OCI-LY3 (cell line): ENCODE measurements around the gene GULP1.

Experiments
- H2AFZ ChIP-seq: fragments of 200-600, 300-600 bp; shearing (Covaris generic); 2 replicates; pipeline ENCODE4 v1.6.0; 2014; ENCODE audit warnings: antibody characterized with exemption, low read depth, low read length
- H3K27ac ChIP-seq: fragments of 200-600, 300-600 bp; sonication (generic); 2 replicates; pipeline ENCODE4 v1.5.1; 2014; ENCODE audit warnings: mild to moderate bottlenecking, low read length, moderate library complexity, mixed read lengths
- H3K27me3 ChIP-seq: fragments of 200-600, 300-600 bp; sonication (generic); 2 replicates; pipeline ENCODE4 v1.6.1; 2014; ENCODE audit warnings: low read depth, low read length, mixed read lengths
- H3K36me3 ChIP-seq: fragments of 200-600, 300-600 bp; sonication (generic); replicated peaks from 2 replicates; pipeline ENCODE3; 2014; ENCODE audit warnings: low read depth, low read length, mixed read lengths
- H3K4me1 ChIP-seq: fragments of 300-600, 200-600 bp; sonication (generic); 2 replicates; pipeline ENCODE4 v1.6.1; 2014; ENCODE audit warnings: low read length, mixed read lengths
- H3K4me2 ChIP-seq: fragments of 200-600, 300-600 bp; sonication (generic); 2 replicates; pipeline ENCODE4 v1.6.1; 2014; ENCODE audit warnings: low read length, mixed read lengths
- H3K4me3 ChIP-seq: fragments of 300-600, 200-600 bp; sonication (generic); 2 replicates; pipeline ENCODE4 v1.5.1; 2014; ENCODE audit warnings: antibody characterized with exemption, mild to moderate bottlenecking, low read length, moderate library complexity
- H3K79me2 ChIP-seq: fragments of 300-600, 200-600 bp; shearing (Covaris generic); 2 replicates; pipeline ENCODE4 v1.6.1; 2014; ENCODE audit warnings: mild to moderate bottlenecking, low read length, mixed read lengths
- H3K9ac ChIP-seq: fragments of 300-600, 200-600 bp; shearing (Covaris generic); 2 replicates; pipeline ENCODE4 v1.6.0; 2014; ENCODE audit warnings: mild to moderate bottlenecking, low read length, moderate library complexity
- H3K9me3 ChIP-seq: fragments of 200-600, 300-600 bp; shearing (Covaris generic); 2 replicates; pipeline ENCODE4 v1.6.1; 2014; ENCODE audit warnings: low read length, mixed read lengths; ENCODE audit not compliant: insufficient read depth
- H4K20me1 ChIP-seq: fragments of 200-600, 300-600 bp; sonication (generic); 2 replicates; pipeline ENCODE4 v1.6.1; 2016; ENCODE audit warnings: low read length, mixed read lengths; ENCODE audit not compliant: insufficient read depth
- EZH2phosphoT487 ChIP-seq: fragments of 200-600 bp; shearing (Covaris generic); IDR thresholded peaks from 2 replicates; pipeline ENCODE4 v1.6.1; 2018; ENCODE audit warnings: antibody characterized with exemption, mixed run types, low read depth
- TF ChIP-seq, protein P1 (sequence below): fragments of 200-600, 300-600 bp; sonication (generic); IDR thresholded peaks from 2 replicates; pipeline ENCODE4 v1.5.1; 2014; ENCODE audit warnings: antibody characterized with exemption, low read length, low read depth

GULP1 gene

DNA sequence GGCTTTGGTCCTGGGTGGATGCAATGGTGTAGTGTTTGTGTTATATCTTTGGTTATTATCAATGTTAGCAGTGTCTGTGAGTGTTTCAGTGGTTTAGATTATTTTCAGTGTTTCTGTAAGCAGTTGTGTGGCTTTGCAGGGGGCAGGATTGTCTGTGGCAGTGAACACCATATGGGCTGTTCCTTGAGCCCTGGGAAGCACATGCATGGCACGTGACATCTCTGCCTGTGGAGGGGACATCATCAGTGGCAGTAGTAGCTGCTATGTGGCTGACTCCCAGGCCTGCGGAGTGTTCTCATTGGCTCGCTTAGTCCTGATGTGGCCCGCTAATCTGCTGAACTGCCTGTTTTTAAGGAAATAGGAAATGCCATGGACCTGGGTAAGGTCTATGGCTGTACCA, 327.5 kb downstream of the GULP1 start:
- Histone ChIP-seq H3K4me3 (no peak overlapping the region), H4K20me1 (no peaks in the 10 kb centered on the region), H3K36me3 (no peaks in the 10 kb centered on the region), H3K9ac (no peak overlapping the region), H3K79me2 (no peaks in the 10 kb centered on the region), H3K27ac (no peak overlapping the region), H2AFZ (no peak overlapping the region), H3K27me3 (no peaks in the 10 kb centered on the region), H3K9me3 (no peaks in the 10 kb centered on the region), H3K4me2 (no peak overlapping the region), H3K4me1 (no peaks in the 10 kb centered on the region)
- TF ChIP-seq, protein P1, sequence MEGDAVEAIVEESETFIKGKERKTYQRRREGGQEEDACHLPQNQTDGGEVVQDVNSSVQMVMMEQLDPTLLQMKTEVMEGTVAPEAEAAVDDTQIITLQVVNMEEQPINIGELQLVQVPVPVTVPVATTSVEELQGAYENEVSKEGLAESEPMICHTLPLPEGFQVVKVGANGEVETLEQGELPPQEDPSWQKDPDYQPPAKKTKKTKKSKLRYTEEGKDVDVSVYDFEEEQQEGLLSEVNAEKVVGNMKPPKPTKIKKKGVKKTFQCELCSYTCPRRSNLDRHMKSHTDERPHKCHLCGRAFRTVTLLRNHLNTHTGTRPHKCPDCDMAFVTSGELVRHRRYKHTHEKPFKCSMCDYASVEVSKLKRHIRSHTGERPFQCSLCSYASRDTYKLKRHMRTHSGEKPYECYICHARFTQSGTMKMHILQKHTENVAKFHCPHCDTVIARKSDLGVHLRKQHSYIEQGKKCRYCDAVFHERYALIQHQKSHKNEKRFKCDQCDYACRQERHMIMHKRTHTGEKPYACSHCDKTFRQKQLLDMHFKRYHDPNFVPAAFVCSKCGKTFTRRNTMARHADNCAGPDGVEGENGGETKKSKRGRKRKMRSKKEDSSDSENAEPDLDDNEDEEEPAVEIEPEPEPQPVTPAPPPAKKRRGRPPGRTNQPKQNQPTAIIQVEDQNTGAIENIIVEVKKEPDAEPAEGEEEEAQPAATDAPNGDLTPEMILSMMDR: no peak
- TF ChIP-seq EZH2phosphoT487: no peak

GRCh38 chr2:188620916-188621315, 329.2 kb downstream of the GULP1 start:
- Histone ChIP-seq H3K4me3 (no peak overlapping the region), H3K27me3 (no peaks in the 10 kb centered on the region), H3K4me2 (no peak overlapping the region), H3K79me2 (no peaks in the 10 kb centered on the region), H3K36me3 (no peaks in the 10 kb centered on the region), H2AFZ (no peak overlapping the region), H3K9ac (no peak overlapping the region), H3K4me1 (no peaks in the 10 kb centered on the region), H4K20me1 (no peaks in the 10 kb centered on the region), H3K9me3 (no peaks in the 10 kb centered on the region), H3K27ac (no peak overlapping the region)
- no peak for TF ChIP-seq EZH2phosphoT487
- TF ChIP-seq, protein P1: no peak

- no peaks in the 10 kb centered on the region for H4K20me1 ChIP-seq
- no peaks in the 10 kb centered on the region for H3K27me3 ChIP-seq
- no peak for TF ChIP-seq EZH2phosphoT487
- TF ChIP-seq, protein P1: no peak
- no peaks in the 10 kb centered on the region for H3K36me3 ChIP-seq
- H3K4me1 ChIP-seq: no peaks in the 10 kb centered on the region
- H3K27ac ChIP-seq: no peak overlapping the region
- H3K79me2 ChIP-seq: no peaks in the 10 kb centered on the region
- H2AFZ ChIP-seq: no peak overlapping the region
- H3K4me3 ChIP-seq: no peak overlapping the region
- H3K4me2 ChIP-seq: no peak overlapping the region
- no peak overlapping the region for H3K9ac ChIP-seq
- H3K9me3 ChIP-seq: no peaks in the 10 kb centered on the region
These were observed 331.1 kb downstream of the GULP1 start for GRCh38 chr2:188622601-188623260.

DNA sequence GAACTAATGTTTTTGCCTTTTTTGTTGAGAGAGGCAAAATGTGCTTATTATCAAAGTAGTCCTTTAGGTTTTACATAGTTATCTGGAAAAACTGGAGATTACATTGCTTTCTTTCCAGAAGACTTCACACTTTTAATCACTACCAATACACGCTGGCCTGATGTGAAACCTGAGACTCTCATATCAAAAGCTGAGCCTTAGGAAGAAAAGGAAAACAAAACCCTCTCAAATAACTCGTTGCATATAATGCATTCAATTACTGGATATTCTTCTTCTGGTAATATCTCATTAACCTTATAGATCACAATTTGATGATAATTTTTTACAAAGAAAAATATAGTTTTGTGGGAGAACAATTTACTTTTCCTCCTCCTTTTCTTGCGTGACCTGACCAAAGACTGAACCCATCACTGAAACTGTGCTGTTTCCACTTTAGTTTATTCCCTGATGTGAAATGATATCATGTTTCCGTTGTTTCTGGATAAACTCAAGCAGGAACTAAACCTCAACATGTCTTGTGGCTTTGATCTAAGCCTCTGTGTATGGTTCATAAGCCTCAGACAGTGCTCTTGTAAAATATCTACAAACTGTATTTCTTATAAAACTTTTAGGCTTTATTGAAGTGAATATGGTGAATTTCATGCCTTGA, 332.4 kb downstream of the GULP1 start:
- no peaks in the 10 kb centered on the region for H3K27me3 ChIP-seq
- H3K4me1 ChIP-seq: no peaks in the 10 kb centered on the region
- H3K27ac ChIP-seq: no peak overlapping the region
- H3K4me2 ChIP-seq: no peak overlapping the region
- TF ChIP-seq, protein P1: no peak
- no peak for TF ChIP-seq EZH2phosphoT487
- no peaks in the 10 kb centered on the region for H3K9me3 ChIP-seq
- H3K4me3 ChIP-seq: no peak overlapping the region
- no peaks in the 10 kb centered on the region for H3K36me3 ChIP-seq
- H3K79me2 ChIP-seq: no peaks in the 10 kb centered on the region
- no peak overlapping the region for H3K9ac ChIP-seq
- no peak overlapping the region for H2AFZ ChIP-seq
- H4K20me1 ChIP-seq: no peaks in the 10 kb centered on the region
